GM12878 (cell line): ENCODE measurements around the gene UBQLN1. TPM values are rescaled to one million over a fixed set of nuclear protein-coding genes. Genes with fewer than 3 reads are reported as not detected.

ENCODE experiments used
- BHLHE40 ChIP-seq, 2 experiments: fragments of 450-650 bp in 1 of 2; IDR thresholded peaks; 2 replicates each; pipeline ENCODE4 v1.6.1; 2011 to 2017; ENCODE audit warnings: low read depth in 2 of 2, borderline replicate concordance in 1 of 2, improper control_type of control experiment in 1 of 2, low read length in 1 of 2, mild to moderate bottlenecking in 1 of 2
- EGR1 ChIP-seq, 2 experiments: IDR thresholded peaks; 1 replicate in 1 of 2; 2 replicates in 1 of 2; pipeline ENCODE4 v1.6.1; 2011 to 2012; ENCODE audit warnings: low read depth in 2 of 2, low read length in 2 of 2, borderline replicate concordance in 1 of 2, mild to moderate bottlenecking in 1 of 2, moderate library complexity in 1 of 2
- RBBP5 ChIP-seq: fragments of 200-600 bp; sonication (generic); conservative IDR thresholded peaks from 2 replicates; pipeline ENCODE4 v1.6.1; 2016
- SRF ChIP-seq, 2 experiments: IDR thresholded peaks; 2 replicates each; pipeline ENCODE4 v1.6.1; 2011; ENCODE audit warnings: low read depth in 2 of 2, low read length in 2 of 2, mild to moderate bottlenecking in 1 of 2, moderate library complexity in 1 of 2
- STAT3 ChIP-seq: IDR thresholded peaks from 2 replicates; pipeline ENCODE4 v1.6.1; 2011; ENCODE audit warnings: low read depth, low read length, improper control_type of control experiment
- ZNF274 ChIP-seq: IDR thresholded peaks from one replicate; pipeline ENCODE4 v1.8.0; 2011; ENCODE audit not compliant: insufficient read length, insufficient read depth
- polyA plus RNA-seq, 11 experiments: library from polyadenylated mRNA; depleted of rRNA in 4 of 11; unstranded in 6 of 11; stranded (reverse) in 5 of 11; fragments of >200 nt; fragmentation: Nextera tagmentation in 4 of 11; fragmentation: Illumina TruSeq in 1 of 11; extraction: Ambion mirVana in 4 of 11; extraction: Trizol in 1 of 11; gene quantifications; 1 replicate in 1 of 11; 2 replicates in 10 of 11; pipeline versions ENCODE4 v1.2.1 to v1.2.3, GENCODE V29; 2011 to 2016; ENCODE audit warnings: inconsistent platforms in 2 of 11, missing spikeins in 2 of 11, low read depth in 1 of 11
- total RNA-seq, 4 experiments: library from RNA; depleted of rRNA in 3 of 4; stranded (reverse); fragments of >200 nt in 3 of 4; fragmentation: Illumina TruSeq in 1 of 4; extraction: Trizol in 1 of 4; gene quantifications; 2 replicates each; pipeline versions ENCODE4 v1.2.1 to v1.2.3, GENCODE V29; 2013 to 2021
- TF ChIP-seq, protein P1 (sequence below), 3 experiments: IDR thresholded peaks in 2 of 3; conservative IDR thresholded peaks in 1 of 3; 2 replicates each; pipeline ENCODE4 v1.5.1; 2011; ENCODE audit warnings: low read depth in 3 of 3, low read length in 3 of 3, mild to moderate bottlenecking in 3 of 3, control low read depth in 2 of 3, moderate library complexity in 2 of 3, inconsistent platforms in 1 of 3, mixed read lengths in 1 of 3; ENCODE audit not compliant: control insufficient read depth in 2 of 3, insufficient read depth in 1 of 3; ENCODE audit errors: extremely low read depth in 1 of 3
- TF ChIP-seq, protein P2 (sequence below): fragments of 450-650 bp; formaldehyde crosslinking; IDR thresholded peaks from 2 replicates; pipeline ENCODE4 v1.5.0; 2022; ENCODE audit warnings: mild to moderate bottlenecking, missing genetic modification characterization
- TF ChIP-seq, protein P3 (sequence below): IDR thresholded peaks from 2 replicates; pipeline ENCODE4 v1.6.1; 2011; ENCODE audit warnings: borderline replicate concordance, low read depth, mild to moderate bottlenecking, moderate library complexity, mixed read lengths, low read length; ENCODE audit not compliant: insufficient read depth; ENCODE audit errors: extremely low read length

UBQLN1 gene
- total and polyA plus RNA-seq, 10 of the 15 experiments (the other 5 are each of a cell fraction or from before 2014, with no cell fraction given): 12.4 to 118 (median 66.1) TPM

DNA sequence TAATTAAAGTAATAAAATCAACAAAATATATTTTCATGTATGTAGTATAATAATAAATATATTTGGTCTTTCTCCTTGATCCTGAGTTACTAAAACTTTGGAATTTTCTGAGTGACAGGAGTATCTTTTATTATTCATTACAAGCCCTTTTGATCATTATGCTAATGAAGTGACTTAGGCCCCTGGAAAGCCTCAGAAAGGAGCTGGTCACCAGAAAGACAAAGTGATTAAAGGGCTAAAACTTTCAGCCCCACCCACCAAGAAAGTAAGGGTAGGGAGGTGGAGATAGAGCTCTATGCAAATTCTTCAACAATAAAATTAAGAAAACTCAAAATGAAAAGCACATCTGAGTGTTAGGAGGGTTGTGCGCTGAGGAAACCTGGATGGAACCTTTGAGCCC is 27.5 kb downstream of the UBQLN1 start (continued):
- TF ChIP-seq, protein P1, sequence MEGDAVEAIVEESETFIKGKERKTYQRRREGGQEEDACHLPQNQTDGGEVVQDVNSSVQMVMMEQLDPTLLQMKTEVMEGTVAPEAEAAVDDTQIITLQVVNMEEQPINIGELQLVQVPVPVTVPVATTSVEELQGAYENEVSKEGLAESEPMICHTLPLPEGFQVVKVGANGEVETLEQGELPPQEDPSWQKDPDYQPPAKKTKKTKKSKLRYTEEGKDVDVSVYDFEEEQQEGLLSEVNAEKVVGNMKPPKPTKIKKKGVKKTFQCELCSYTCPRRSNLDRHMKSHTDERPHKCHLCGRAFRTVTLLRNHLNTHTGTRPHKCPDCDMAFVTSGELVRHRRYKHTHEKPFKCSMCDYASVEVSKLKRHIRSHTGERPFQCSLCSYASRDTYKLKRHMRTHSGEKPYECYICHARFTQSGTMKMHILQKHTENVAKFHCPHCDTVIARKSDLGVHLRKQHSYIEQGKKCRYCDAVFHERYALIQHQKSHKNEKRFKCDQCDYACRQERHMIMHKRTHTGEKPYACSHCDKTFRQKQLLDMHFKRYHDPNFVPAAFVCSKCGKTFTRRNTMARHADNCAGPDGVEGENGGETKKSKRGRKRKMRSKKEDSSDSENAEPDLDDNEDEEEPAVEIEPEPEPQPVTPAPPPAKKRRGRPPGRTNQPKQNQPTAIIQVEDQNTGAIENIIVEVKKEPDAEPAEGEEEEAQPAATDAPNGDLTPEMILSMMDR (IDR thresholded peaks at IDR 0.05 in 2 of 3, conservative IDR thresholded peaks at IDR 0.05 in 1 of 3; ENCODE audit: control insufficient read depth in 2 of 3, extremely low read depth in 1 of 3, insufficient read depth in 1 of 3, low read depth in 3 of 3, low read length in 3 of 3): no peak
- TF ChIP-seq EGR1 (IDR thresholded peaks at IDR 0.05; ENCODE audit: borderline replicate concordance in 1 of 2, low read depth in 2 of 2, low read length in 2 of 2): no peak
- no peak for TF ChIP-seq SRF (IDR thresholded peaks at IDR 0.05; ENCODE audit: low read depth in 2 of 2, low read length in 2 of 2)
- TF ChIP-seq RBBP5: no peak
- TF ChIP-seq BHLHE40 (IDR thresholded peaks at IDR 0.05; ENCODE audit: borderline replicate concordance in 1 of 2, low read depth in 2 of 2, low read length in 1 of 2): no peak
- TF ChIP-seq ZNF274: no peak
- TF ChIP-seq, protein P2, sequence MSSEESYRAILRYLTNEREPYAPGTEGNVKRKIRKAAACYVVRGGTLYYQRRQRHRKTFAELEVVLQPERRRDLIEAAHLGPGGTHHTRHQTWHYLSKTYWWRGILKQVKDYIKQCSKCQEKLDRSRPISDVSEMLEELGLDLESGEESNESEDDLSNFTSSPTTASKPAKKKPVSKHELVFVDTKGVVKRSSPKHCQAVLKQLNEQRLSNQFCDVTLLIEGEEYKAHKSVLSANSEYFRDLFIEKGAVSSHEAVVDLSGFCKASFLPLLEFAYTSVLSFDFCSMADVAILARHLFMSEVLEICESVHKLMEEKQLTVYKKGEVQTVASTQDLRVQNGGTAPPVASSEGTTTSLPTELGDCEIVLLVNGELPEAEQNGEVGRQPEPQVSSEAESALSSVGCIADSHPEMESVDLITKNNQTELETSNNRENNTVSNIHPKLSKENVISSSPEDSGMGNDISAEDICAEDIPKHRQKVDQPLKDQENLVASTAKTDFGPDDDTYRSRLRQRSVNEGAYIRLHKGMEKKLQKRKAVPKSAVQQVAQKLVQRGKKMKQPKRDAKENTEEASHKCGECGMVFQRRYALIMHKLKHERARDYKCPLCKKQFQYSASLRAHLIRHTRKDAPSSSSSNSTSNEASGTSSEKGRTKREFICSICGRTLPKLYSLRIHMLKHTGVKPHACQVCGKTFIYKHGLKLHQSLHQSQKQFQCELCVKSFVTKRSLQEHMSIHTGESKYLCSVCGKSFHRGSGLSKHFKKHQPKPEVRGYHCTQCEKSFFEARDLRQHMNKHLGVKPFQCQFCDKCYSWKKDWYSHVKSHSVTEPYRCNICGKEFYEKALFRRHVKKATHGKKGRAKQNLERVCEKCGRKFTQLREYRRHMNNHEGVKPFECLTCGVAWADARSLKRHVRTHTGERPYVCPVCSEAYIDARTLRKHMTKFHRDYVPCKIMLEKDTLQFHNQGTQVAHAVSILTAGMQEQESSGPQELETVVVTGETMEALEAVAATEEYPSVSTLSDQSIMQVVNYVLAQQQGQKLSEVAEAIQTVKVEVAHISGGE (CRISPR knock-in tag): no peak
- TF ChIP-seq STAT3: no peak
- TF ChIP-seq, protein P3, sequence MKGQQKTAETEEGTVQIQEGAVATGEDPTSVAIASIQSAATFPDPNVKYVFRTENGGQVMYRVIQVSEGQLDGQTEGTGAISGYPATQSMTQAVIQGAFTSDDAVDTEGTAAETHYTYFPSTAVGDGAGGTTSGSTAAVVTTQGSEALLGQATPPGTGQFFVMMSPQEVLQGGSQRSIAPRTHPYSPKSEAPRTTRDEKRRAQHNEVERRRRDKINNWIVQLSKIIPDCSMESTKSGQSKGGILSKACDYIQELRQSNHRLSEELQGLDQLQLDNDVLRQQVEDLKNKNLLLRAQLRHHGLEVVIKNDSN: no peak
